Liver (tissue), 2 donors: ENCODE measurements around the gene IP6K3.

Experiments
- GABPA ChIP-seq, 2 donors: IDR thresholded peaks in 1 of 2; conservative IDR thresholded peaks in 1 of 2; 2 replicates each; pipeline ENCODE4 v1.6.1; 2016; ENCODE audit warnings: antibody characterized with exemption in 2 of 2, mild to moderate bottlenecking in 1 of 2, moderate library complexity in 1 of 2
- RXRA ChIP-seq, 2 donors: IDR thresholded peaks; 2 replicates each; pipeline ENCODE4 v1.6.1; 2017 to 2018; ENCODE audit warnings: antibody characterized with exemption in 2 of 2, mild to moderate bottlenecking in 1 of 2
- ZBTB33 ChIP-seq: IDR thresholded peaks from 2 replicates; pipeline ENCODE4 v1.6.1; 2016; ENCODE audit warnings: antibody characterized with exemption
- donor health status: healthy.

GRCh38 chr6:33790379-33790778, 43.7 kb upstream of the IP6K3 start:
- TF ChIP-seq ZBTB33 (no peak), GABPA (IDR thresholded peaks at IDR 0.05 in 1 of 2, conservative IDR thresholded peaks at IDR 0.05 in 1 of 2) (no peak), RXRA (IDR thresholded peaks at IDR 0.05) (no peak)
